ENCODE results near the gene TLR10.

DNA sequence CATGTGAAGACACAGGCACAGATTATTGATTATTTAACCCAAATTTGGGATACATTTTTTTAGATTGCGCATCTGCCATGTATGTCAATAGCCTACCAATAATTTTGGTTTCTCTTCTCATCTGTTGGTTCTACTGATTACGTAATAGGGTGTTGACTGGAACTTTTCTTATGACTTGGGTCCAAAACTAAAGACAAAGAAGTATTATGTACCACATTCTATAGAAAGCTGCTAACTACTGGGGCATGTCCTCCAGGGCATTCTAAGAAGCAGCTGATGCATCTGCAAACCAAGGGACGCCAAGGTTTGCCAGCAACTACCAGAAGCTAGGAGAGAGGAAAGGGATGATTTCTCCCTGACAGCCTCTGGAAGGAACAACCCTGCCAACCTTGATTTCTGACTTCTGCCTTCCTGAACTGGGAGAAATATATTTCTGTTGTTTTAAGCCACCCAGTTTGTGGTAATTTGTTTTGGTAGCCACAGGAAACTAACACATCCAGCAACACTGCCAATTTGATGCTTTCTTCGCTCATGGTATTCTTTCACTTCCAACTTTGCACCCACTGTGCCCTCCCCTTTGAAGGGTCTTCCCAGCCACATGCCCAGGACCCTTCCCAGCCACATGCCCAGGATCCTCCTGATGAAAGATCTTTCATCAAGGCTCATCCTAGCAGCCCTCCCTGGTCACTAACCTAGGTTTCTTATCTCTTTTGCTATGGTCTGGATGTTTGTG lies 37.7 kb upstream of the TLR10 start:
- TF ChIP-seq, protein P1, sequence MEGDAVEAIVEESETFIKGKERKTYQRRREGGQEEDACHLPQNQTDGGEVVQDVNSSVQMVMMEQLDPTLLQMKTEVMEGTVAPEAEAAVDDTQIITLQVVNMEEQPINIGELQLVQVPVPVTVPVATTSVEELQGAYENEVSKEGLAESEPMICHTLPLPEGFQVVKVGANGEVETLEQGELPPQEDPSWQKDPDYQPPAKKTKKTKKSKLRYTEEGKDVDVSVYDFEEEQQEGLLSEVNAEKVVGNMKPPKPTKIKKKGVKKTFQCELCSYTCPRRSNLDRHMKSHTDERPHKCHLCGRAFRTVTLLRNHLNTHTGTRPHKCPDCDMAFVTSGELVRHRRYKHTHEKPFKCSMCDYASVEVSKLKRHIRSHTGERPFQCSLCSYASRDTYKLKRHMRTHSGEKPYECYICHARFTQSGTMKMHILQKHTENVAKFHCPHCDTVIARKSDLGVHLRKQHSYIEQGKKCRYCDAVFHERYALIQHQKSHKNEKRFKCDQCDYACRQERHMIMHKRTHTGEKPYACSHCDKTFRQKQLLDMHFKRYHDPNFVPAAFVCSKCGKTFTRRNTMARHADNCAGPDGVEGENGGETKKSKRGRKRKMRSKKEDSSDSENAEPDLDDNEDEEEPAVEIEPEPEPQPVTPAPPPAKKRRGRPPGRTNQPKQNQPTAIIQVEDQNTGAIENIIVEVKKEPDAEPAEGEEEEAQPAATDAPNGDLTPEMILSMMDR (conservative IDR thresholded peaks at IDR 0.05; ENCODE audit: low read depth, low read length) = no peak
- no peak for TF ChIP-seq EZH2 (IDR thresholded peaks at IDR 0.05; ENCODE audit: borderline replicate concordance, low read depth, low read length, poor library complexity, severe bottlenecking)
